HEK293T (cell line): Measurements from ENCODE around the gene TMEM39B.

Source experiments
- ARNT ChIP-seq: fragments of 450-650 bp; IDR thresholded peaks from 2 replicates; pipeline ENCODE4 v1.6.1; 2017; ENCODE audit warnings: mild to moderate bottlenecking
- BHLHE40 ChIP-seq: fragments of 450-650 bp; IDR thresholded peaks from 2 replicates; pipeline ENCODE4 v1.6.1; 2016; ENCODE audit warnings: mild to moderate bottlenecking, moderate library complexity, borderline replicate concordance
- FOXA1 ChIP-seq: fragments of 450-650 bp; IDR thresholded peaks from 2 replicates; pipeline ENCODE4 v1.6.1; 2016; ENCODE audit warnings: mild to moderate bottlenecking
- FOXM1 ChIP-seq: fragments of 450-650 bp; IDR thresholded peaks from 2 replicates; pipeline ENCODE4 v1.6.1; 2017; ENCODE audit warnings: mild to moderate bottlenecking, borderline replicate concordance
- HDGF ChIP-seq: fragments of 450-650 bp; IDR thresholded peaks from 2 replicates; pipeline ENCODE4 v1.6.1; 2017; ENCODE audit warnings: antibody characterized with exemption, borderline replicate concordance
- L3MBTL2 ChIP-seq: fragments of 450-650 bp; conservative IDR thresholded peaks from 2 replicates; pipeline ENCODE4 v1.6.1; 2016; ENCODE audit warnings: mild to moderate bottlenecking
- SP1 ChIP-seq: fragments of 450-650 bp; IDR thresholded peaks from 2 replicates; pipeline ENCODE4 v1.6.1; 2017
- TARDBP ChIP-seq: fragments of 450-650 bp; IDR thresholded peaks from 2 replicates; pipeline ENCODE4 v1.6.1; 2016
- TF ChIP-seq, protein P1 (sequence below): fragments of 450-650 bp; IDR thresholded peaks from 2 replicates; pipeline ENCODE4 v1.6.1; 2016

- TF ChIP-seq FOXA1, result no peak
- no peak for TF ChIP-seq TARDBP
- no peak for TF ChIP-seq HDGF
- TF ChIP-seq BHLHE40, result no peak
- TF ChIP-seq SP1, result no peak
- TF ChIP-seq FOXM1, result no peak
- TF ChIP-seq ARNT, result no peak
- TF ChIP-seq, protein P1, sequence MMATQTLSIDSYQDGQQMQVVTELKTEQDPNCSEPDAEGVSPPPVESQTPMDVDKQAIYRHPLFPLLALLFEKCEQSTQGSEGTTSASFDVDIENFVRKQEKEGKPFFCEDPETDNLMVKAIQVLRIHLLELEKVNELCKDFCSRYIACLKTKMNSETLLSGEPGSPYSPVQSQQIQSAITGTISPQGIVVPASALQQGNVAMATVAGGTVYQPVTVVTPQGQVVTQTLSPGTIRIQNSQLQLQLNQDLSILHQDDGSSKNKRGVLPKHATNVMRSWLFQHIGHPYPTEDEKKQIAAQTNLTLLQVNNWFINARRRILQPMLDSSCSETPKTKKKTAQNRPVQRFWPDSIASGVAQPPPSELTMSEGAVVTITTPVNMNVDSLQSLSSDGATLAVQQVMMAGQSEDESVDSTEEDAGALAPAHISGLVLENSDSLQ, result no peak
- TF ChIP-seq L3MBTL2, result no peak
These were observed 64.4 kb downstream of the TMEM39B start for GRCh38 chr1:32137111-32137510.
